Activated naive CD4-positive, alpha-beta T cell treated with anti-CD3 and anti-CD28 coated beads, Interleukin-2, amount 10 ng/mL, durations not matched to agents 7 days and 5 days (primary cell): ENCODE results near the gene KCND3.

Experiments used
- CTCF ChIA-PET: fragments of 350-600 bp; sonication (Branson Sonifier 250); formaldehyde crosslinking; loops from one replicate; lab custom pipeline; 2021; ENCODE audit warnings: antibody characterized with exemption; lab: Charles Lee
- DNase-seq: peaks from one replicate; pipeline ENCODE4 v3.0.0-alpha.2; 2020
- H3K27ac Mint-ChIP-seq: one replicate; pipeline ENCODE4 v1.8.0; 2021; ENCODE audit warnings: mild to moderate bottlenecking, moderate library complexity, mixed read lengths
- H3K27me3 Mint-ChIP-seq: one replicate; pipeline ENCODE4 v1.8.0; 2021; ENCODE audit warnings: mild to moderate bottlenecking, mixed read lengths
- H3K36me3 Mint-ChIP-seq: one replicate; pipeline ENCODE4 v1.8.0; 2021; ENCODE audit warnings: mixed read lengths
- H3K4me1 Mint-ChIP-seq: one replicate; pipeline ENCODE4 v1.8.0; 2021; ENCODE audit warnings: mixed read lengths
- H3K4me3 Mint-ChIP-seq: one replicate; pipeline ENCODE4 v1.8.0; 2021; ENCODE audit warnings: mild to moderate bottlenecking, moderate library complexity, mixed read lengths
- H3K9me3 Mint-ChIP-seq: one replicate; pipeline ENCODE4 v1.8.0; 2021; ENCODE audit warnings: mixed read lengths

Gene KCND3

DNA sequence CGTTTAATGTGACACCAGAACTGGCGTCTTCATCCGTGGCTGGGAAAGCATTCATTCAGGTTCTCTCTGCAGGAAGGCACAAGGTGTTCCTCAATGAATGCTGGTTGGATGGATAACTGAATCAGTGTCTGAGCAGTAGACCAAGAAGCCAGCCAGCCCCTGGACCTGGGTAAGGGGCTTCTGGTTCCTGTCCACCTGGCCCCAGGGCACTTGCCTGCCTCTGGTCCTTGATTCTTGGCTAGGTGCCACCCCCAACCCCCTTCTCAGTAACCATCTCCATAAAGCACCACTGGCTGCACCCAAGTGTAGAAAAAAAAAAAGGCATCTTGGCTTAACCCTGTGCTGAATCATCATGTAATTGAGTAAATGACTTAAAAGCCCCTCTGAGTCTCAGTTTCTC is 59.1 kb downstream of the KCND3 start:
- Mint-ChIP-seq H3K9me3 (no peaks in the 10 kb centered on the region), H3K4me1 (no peaks in the 10 kb centered on the region), H3K27ac (no peak overlapping the region), H3K36me3 (no peaks in the 10 kb centered on the region), H3K27me3 (peaks cover 8% of the 10 kb centered on the region), H3K4me3 (no peak overlapping the region)
- no peak for DNase-seq
- CTCF ChIA-PET = no interaction called here

DNA sequence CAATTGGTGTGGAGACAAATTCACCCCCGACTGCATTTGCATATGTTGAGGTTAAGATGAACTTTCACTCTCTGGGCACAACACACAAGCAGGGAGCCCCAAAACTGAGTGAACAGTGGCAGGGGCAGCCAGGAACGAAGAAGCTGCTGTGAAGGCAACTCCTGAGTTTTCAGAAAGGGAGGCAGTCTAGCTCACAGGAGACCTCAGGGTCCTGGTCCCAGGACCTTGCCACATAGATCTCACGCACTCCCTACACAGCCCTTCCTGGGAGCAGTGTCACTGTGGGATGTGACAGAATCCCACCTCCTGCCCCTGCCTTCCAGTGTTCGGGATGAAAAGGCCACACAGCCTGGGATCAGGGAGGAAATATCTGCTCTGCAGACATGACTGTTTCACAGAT is 60.9 kb downstream of the KCND3 start:
- Mint-ChIP-seq H3K4me3 (no peak overlapping the region), H3K9me3 (no peaks in the 10 kb centered on the region), H3K27me3 (peaks cover 8% of the 10 kb centered on the region), H3K27ac (no peak overlapping the region), H3K4me1 (no peaks in the 10 kb centered on the region), H3K36me3 (no peaks in the 10 kb centered on the region)
- DNase-seq = no peak
- CTCF ChIA-PET = no interaction called here

DNA sequence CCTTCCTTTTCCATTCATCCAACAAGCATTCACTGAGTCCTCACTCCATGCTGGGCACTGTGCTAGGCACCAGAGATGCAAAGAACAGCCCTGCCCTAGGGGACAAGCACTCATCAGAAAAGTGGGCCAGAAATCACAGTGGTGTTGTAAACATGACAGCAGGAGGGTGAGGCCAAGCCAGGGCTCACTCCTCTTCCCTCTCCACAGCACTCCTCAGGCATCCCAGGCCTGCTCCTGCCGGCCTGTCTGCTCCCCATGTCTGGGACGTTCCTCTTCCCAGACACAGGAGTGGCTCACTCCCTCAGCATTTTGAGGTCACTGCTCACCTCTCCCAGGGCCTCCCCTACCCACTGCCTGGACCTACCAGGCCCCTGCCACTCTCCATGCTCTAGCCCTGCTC is 61.8 kb downstream of the KCND3 start:
- no peaks in the 10 kb centered on the region for H3K4me1 Mint-ChIP-seq
- H3K9me3 Mint-ChIP-seq = no peaks in the 10 kb centered on the region
- H3K36me3 Mint-ChIP-seq = no peaks in the 10 kb centered on the region
- DNase-seq = no peak
- peaks cover 8% of the 10 kb centered on the region for H3K27me3 Mint-ChIP-seq
- CTCF ChIA-PET = no interaction called here
- H3K4me3 Mint-ChIP-seq = no peak overlapping the region
- H3K27ac Mint-ChIP-seq = no peak overlapping the region

- CTCF ChIA-PET = no interaction called here
- Mint-ChIP-seq H3K9me3 (no peaks in the 10 kb centered on the region), H3K27me3 (peaks cover 21% of the 10 kb centered on the region), H3K36me3 (no peaks in the 10 kb centered on the region), H3K4me3 (no peak overlapping the region), H3K27ac (no peak overlapping the region), H3K4me1 (no peaks in the 10 kb centered on the region)
- DNase-seq = no peak
These were observed 64.7 kb downstream of the KCND3 start for GRCh38 chr1:111924786-111925185.

- no peaks in the 10 kb centered on the region for H3K9me3 Mint-ChIP-seq
- no peak for DNase-seq
- CTCF ChIA-PET = no interaction called here
- H3K27me3 Mint-ChIP-seq = peaks cover 27% of the 10 kb centered on the region
- no peak overlapping the region for H3K27ac Mint-ChIP-seq
- no peaks in the 10 kb centered on the region for H3K36me3 Mint-ChIP-seq
- no peaks in the 10 kb centered on the region for H3K4me1 Mint-ChIP-seq
- H3K4me3 Mint-ChIP-seq = no peak overlapping the region
These were observed 65.7 kb downstream of the KCND3 start for GRCh38 chr1:111923766-111924165.

- no peak overlapping the region for H3K27ac Mint-ChIP-seq
- no peaks in the 10 kb centered on the region for H3K4me1 Mint-ChIP-seq
- CTCF ChIA-PET = no interaction called here
- no peaks in the 10 kb centered on the region for H3K9me3 Mint-ChIP-seq
- H3K36me3 Mint-ChIP-seq = no peaks in the 10 kb centered on the region
- no peak overlapping the region for H3K4me3 Mint-ChIP-seq
- DNase-seq = no peak
- peaks cover 22% of the 10 kb centered on the region for H3K27me3 Mint-ChIP-seq
These were observed 67.5 kb downstream of the KCND3 start for GRCh38 chr1:111921948-111922347.

DNA sequence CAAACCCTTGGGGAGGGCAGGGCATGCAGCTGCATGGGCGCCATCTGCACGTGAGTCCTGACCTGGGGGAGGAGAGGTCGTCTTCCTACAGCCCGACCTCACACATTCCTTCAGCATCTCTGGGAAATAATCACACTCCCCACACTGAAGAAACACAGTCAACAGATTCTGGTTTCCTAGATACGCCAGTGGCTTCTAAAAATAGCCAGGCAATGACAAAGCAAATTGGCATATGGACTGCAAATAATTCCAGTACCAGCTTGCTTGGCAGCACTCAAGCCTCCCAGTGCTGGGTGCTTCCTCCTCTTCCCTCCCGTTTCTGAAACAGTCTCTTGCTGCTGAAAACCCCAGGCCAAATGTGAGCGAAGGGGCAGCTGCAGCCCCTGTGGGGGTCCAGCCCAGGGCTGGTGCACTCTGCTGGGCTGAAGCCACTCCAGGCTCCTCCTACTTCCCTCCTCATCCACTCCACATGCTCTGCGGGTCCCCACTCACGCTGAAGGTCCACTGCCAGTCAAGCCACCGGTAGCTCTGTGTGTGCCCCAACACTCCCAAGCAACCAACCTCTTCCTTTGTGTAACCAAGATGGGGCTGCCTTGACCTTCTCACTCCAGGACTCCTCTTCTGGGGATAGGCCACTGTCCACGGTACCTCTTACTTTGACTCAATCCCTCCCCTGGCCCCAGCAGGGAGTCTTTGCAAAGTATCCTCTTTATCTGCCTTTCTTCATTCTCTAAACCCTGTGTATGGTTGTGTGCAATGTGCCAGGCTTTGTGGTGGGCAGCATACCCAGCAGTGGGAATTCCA is 69.0 kb downstream of the KCND3 start:
- H3K27ac Mint-ChIP-seq = no peak overlapping the region
- no peaks in the 10 kb centered on the region for H3K36me3 Mint-ChIP-seq
- peaks cover 22% of the 10 kb centered on the region for H3K27me3 Mint-ChIP-seq
- H3K4me1 Mint-ChIP-seq = no peaks in the 10 kb centered on the region
- no peaks in the 10 kb centered on the region for H3K9me3 Mint-ChIP-seq
- CTCF ChIA-PET = no interaction called here
- DNase-seq = no peak
- H3K4me3 Mint-ChIP-seq = no peak overlapping the region

GRCh38 chr1:111911776-111912515 is 77.5 kb downstream of the KCND3 start:
- Mint-ChIP-seq H3K27me3 (peaks cover 24% of the 10 kb centered on the region), H3K36me3 (no peaks in the 10 kb centered on the region), H3K4me3 (no peak overlapping the region), H3K4me1 (no peaks in the 10 kb centered on the region), H3K27ac (no peak overlapping the region), H3K9me3 (no peaks in the 10 kb centered on the region)
- no peak for DNase-seq
- CTCF ChIA-PET = no interaction called here

DNA sequence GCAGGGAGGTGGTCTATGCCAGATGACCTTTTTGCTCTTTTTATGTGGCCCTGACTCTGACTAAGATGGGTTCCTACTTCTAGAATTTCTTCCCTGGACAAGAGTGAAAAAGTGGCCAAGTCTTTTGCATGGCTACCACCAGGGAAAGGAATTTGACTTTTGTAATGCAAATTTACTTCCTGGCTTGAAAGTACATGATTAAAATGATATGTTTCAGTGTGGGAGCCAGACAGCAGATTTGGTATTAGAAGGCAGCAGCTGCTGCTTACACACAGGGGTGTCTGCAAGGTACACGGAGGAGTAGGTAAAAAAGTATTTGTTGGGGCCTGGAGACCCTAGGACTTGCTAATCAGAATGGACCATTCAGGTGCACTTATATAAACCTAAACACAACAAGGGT is 78.4 kb downstream of the KCND3 start:
- CTCF ChIA-PET = no interaction called here
- H3K27me3 Mint-ChIP-seq = peaks cover 30% of the 10 kb centered on the region
- no peaks in the 10 kb centered on the region for H3K9me3 Mint-ChIP-seq
- H3K27ac Mint-ChIP-seq = no peak overlapping the region
- H3K36me3 Mint-ChIP-seq = no peaks in the 10 kb centered on the region
- no peak overlapping the region for H3K4me3 Mint-ChIP-seq
- H3K4me1 Mint-ChIP-seq = no peaks in the 10 kb centered on the region
- no peak for DNase-seq

GRCh38 chr1:111909030-111909429 is 80.4 kb downstream of the KCND3 start:
- Mint-ChIP-seq H3K27ac (no peak overlapping the region), H3K4me1 (no peaks in the 10 kb centered on the region), H3K36me3 (no peaks in the 10 kb centered on the region), H3K4me3 (no peak overlapping the region), H3K27me3 (peaks cover 43% of the 10 kb centered on the region), H3K9me3 (no peaks in the 10 kb centered on the region)
- CTCF ChIA-PET = no interaction called here
- DNase-seq = no peak

DNA sequence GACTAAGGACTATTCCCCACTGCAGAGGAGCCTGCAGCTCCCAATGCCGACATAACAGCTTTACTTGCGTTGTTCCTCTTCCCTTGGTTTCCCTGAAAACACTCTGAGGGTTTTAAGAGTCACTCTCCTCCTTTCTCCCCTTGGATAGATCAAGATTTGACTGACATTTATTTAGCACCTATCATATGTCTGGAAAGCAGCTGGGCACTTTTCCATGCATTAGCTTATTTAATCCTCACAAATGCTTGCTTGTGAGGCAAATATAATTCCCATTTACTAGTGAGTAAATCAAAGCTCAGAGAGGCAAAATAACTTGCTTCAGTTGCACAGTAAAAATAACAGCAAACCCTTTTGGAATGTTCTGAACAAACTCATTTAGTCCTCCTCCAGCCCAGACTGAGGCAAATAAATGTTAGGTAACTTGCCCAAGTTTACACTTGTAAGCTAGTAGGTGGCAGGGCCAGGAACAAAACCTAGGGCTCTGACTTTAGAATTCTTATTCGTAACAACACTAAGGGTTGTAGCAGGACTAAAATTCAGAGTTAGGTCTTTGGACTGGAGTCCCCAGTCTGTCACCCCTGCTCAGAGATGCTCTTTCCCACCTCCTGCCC is 81.4 kb downstream of the KCND3 start:
- Mint-ChIP-seq H3K4me3 (no peak overlapping the region), H3K9me3 (no peaks in the 10 kb centered on the region), H3K27ac (no peak overlapping the region), H3K4me1 (no peaks in the 10 kb centered on the region), H3K36me3 (no peaks in the 10 kb centered on the region), H3K27me3 (peaks cover 46% of the 10 kb centered on the region)
- DNase-seq = no peak
- CTCF ChIA-PET = no interaction called here

DNA sequence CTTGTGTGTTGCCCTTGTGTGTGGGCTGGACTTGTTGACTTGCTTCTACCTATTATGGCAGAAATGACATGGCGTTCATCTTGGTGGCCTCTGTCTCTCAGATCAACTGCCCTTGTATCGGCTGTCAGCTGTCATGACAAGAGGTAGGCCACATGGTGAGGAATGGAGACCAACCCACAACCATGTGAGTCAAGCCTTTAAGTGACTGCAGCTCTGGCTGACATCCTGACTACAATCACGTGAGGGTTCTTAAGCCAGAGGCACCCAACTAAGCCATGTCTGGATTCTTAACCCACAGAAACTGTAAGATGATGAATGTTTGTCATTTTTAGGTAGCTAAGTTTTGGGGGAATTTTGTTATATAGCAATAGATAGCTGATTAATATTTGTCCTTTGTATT is 82.1 kb downstream of the KCND3 start:
- H3K27me3 Mint-ChIP-seq = peaks cover 46% of the 10 kb centered on the region
- CTCF ChIA-PET = no interaction called here
- no peak for DNase-seq
- H3K36me3 Mint-ChIP-seq = no peaks in the 10 kb centered on the region
- H3K4me3 Mint-ChIP-seq = no peak overlapping the region
- no peaks in the 10 kb centered on the region for H3K9me3 Mint-ChIP-seq
- H3K27ac Mint-ChIP-seq = no peak overlapping the region
- no peaks in the 10 kb centered on the region for H3K4me1 Mint-ChIP-seq

- Mint-ChIP-seq H3K36me3 (no peaks in the 10 kb centered on the region), H3K9me3 (no peaks in the 10 kb centered on the region), H3K4me1 (no peaks in the 10 kb centered on the region), H3K27ac (no peak overlapping the region), H3K4me3 (no peak overlapping the region), H3K27me3 (peaks cover 46% of the 10 kb centered on the region)
- no peak for DNase-seq
- CTCF ChIA-PET = no interaction called here
These were observed 82.7 kb downstream of the KCND3 start for GRCh38 chr1:111906816-111907215.

DNA sequence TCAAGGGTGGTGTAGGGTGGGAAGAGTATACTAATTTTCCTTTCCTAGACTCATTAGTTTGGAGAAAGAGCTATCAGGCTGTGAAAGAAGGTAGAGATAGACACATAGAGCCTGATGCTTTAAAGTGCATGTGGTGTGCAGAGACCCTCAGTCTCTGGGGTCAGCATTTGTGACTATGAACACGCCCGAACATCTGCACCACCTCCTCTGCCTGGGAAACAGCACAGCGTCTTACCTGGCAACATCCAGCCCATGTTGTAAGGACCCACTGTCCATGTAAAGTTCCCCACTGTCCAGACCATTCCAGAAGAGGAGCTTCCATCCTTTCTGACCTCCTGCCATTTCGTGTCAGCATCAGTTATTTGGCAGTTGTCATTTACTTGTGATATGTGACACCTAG is 83.4 kb downstream of the KCND3 start:
- no peak overlapping the region for H3K4me3 Mint-ChIP-seq
- no peak overlapping the region for H3K27ac Mint-ChIP-seq
- no peaks in the 10 kb centered on the region for H3K4me1 Mint-ChIP-seq
- no peak for DNase-seq
- no peaks in the 10 kb centered on the region for H3K9me3 Mint-ChIP-seq
- peaks cover 46% of the 10 kb centered on the region for H3K27me3 Mint-ChIP-seq
- H3K36me3 Mint-ChIP-seq = no peaks in the 10 kb centered on the region
- CTCF ChIA-PET = no interaction called here
